ENCODE results near the gene INS.

DNA sequence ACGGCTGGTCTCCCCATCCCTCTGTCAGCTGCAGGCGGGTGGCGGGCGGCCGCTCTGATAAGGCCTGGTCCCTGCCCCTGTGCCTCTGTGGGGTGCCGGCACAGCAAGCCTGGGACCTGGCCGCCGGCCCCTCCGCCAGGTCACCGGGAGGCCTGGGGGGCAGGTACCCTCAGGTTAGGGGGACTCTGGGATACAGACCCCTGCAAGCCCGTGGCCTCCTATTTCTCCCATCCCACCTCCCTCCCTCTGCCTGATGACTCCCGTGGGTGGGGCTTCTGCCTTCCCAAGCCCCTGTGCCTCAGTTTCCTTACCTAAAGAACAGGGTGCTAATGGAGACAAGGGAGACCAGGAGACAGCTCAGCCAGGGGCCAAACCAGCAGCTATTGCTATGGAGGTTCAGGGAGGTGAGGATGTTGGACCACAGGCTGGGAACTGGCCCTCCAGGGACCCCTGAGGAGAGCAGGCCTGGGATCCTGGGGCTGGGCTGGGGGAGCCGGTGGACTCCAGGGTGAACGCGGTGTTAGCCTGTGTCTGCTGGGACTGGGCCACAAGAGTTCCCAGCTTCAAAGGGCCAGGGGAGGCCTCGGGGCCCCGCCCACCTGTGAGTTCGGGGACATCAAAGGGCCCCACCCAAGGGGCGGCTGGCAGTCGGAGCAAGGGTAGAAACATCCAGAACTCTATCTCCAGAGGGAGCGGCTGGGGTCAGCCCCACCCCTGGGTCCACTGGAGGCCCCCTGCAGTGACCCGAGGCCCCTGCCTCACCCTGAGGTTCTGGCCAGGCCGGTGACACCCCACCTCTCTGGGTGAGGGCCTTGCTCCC, 42.6 kb upstream of the INS start:
- TF ChIP-seq RAD21 (IDR thresholded peaks at IDR 0.05 in 1 of 2, conservative IDR thresholded peaks at IDR 0.05 in 1 of 2; ENCODE audit: low read depth in 2 of 2, low read length in 2 of 2) (no peak), CHD1 (IDR thresholded peaks at IDR 0.05; ENCODE audit: low read depth, low read length) (no peak), EP300 (IDR thresholded peaks at IDR 0.05; ENCODE audit: borderline replicate concordance in 1 of 2, low read depth in 2 of 2, low read length in 2 of 2) (no peak), CEBPB (IDR thresholded peaks at IDR 0.05; ENCODE audit: low read depth, low read length) (no peak), POLR2A (IDR thresholded peaks at IDR 0.05; ENCODE audit: control extremely low read depth in 1 of 2, low read depth in 2 of 2, low read length in 2 of 2) (no peak)
- TF ChIP-seq, protein P1, sequence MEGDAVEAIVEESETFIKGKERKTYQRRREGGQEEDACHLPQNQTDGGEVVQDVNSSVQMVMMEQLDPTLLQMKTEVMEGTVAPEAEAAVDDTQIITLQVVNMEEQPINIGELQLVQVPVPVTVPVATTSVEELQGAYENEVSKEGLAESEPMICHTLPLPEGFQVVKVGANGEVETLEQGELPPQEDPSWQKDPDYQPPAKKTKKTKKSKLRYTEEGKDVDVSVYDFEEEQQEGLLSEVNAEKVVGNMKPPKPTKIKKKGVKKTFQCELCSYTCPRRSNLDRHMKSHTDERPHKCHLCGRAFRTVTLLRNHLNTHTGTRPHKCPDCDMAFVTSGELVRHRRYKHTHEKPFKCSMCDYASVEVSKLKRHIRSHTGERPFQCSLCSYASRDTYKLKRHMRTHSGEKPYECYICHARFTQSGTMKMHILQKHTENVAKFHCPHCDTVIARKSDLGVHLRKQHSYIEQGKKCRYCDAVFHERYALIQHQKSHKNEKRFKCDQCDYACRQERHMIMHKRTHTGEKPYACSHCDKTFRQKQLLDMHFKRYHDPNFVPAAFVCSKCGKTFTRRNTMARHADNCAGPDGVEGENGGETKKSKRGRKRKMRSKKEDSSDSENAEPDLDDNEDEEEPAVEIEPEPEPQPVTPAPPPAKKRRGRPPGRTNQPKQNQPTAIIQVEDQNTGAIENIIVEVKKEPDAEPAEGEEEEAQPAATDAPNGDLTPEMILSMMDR (IDR thresholded peaks at IDR 0.05; ENCODE audit: control extremely low read depth in 1 of 3, insufficient read depth in 1 of 3, low read depth in 1 of 3, low read length in 3 of 3), result no peak

All from H1 (cell line).